Fibroblast of skin of scalp (primary cell): ENCODE data around the gene GLIS1.
A peak's percentile ranks its signal among the peaks of the same experiment; 100 is the strongest.
"Not testable (repeated sequence)": the region's sequence is repeated elsewhere in the genome, so short reads cannot be mapped to it uniquely, and the experiment has no call there.

ENCODE experiments used
- DNase-seq: peaks from one replicate; pipeline ENCODE4 v3.0.0-alpha.2; 2013

The GLIS1 gene

DNA sequence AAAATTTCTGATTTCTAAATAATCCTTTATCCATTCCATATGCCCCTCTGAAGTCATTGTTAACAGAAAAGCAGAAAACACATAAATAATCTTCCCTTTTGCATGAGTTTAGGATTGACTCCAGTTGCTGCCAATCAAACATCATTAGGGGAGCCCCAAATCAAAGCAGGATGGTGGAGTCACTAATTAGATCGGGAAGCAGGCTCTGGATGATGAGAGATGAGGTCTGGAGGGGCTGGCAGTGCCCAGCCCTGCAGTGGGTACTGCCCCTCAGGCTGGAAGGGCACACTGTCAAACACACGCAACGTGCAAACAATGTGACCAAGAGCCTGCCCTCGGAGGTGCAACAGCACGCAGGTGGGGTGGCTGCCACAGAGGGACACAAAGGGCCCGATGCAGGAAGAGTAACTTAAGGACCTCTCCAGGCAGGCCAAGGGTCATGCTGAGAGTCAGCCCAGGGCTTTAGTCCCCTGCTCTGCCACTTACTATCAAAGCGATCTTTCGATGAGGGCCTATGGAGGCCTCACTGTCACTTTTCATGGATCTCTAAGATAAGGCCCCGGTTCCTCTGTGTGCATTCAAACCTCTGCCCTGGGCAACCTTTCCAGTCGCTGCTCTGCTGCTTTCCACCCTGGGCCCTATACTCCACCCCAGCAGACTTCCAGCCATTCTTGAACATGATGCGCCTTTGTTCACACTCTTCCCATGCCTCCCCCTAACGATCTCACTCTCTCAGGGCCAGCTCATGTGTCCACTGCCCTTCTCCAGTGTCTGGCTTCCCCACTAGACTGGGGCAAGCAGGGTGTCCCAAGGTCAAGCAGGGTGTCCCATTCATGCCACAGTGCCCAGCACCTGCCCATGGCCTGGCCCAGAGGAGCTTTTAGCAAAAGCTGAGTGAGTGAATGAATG is 180.9 kb downstream of the GLIS1 start:
- no peak for DNase-seq

DNA sequence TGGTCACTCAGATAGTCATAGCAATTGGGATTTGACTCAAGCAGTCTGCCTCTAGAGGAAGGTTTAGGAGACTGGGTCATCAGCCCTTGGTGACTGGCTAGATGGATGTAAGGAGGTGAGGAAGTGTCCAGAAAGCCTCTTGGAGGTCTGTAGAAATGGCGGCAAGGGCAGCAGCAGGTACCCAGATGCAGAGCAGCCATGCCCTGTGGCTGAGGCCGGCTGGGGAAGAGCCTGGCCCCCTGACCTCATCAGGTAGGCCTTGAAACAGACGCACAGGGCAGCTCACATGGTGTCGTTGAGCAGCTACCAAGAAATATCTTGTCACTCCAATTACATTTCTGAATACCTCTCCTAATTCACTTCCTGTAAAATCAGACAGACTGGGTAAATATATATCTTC is 181.6 kb downstream of the GLIS1 start:
- no peak for DNase-seq

GRCh38 chr1:53556657-53557227 is 182.2 kb downstream of the GLIS1 start:
- no peak for DNase-seq

- not testable (repeated sequence) for DNase-seq
Measured at GRCh38 chr1:53555620-53556326, 183.2 kb downstream of the GLIS1 start.

- no peak for DNase-seq
Measured at GRCh38 chr1:53554592-53555305, 184.2 kb downstream of the GLIS1 start.

GRCh38 chr1:53553734-53554509 is 185.0 kb downstream of the GLIS1 start:
- no peak for DNase-seq

- no peak for DNase-seq
Measured at GRCh38 chr1:53552981-53553733, 185.8 kb downstream of the GLIS1 start.

DNA sequence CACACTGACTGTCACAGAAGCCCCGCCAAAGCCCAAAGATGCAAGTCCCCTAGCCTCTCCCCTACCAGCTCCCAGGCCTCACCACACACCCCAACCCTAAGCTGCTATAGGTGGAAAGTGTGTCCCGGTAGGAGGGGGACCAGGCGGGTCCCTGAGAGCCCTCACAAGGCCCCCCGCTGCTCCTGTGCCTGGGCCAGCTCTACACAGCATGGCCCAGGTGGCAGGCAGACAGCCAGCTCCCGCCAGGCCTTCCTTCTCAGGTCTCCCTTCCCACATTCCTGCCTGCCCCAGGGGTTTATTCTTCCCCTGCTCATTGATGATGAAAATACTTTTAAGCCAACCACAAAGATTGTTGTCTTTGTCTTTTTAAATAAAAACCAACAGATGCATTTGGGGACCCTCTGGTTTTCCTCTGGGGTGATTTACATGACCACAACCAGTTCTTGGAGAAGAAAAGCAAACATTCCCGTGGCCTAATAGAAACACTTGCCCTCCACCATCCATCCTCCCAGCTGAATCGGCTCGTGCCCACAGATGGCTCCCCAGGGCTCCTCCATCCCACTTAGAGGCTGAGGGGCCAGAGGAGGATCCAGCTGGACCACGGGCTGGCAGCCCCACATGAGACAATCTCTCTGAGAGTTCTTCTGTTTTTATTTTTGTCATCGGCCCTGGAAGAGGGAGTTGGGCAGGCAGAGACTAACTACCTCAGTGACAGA is 186.7 kb downstream of the GLIS1 start:
- peak; percentile 66 for DNase-seq

DNA sequence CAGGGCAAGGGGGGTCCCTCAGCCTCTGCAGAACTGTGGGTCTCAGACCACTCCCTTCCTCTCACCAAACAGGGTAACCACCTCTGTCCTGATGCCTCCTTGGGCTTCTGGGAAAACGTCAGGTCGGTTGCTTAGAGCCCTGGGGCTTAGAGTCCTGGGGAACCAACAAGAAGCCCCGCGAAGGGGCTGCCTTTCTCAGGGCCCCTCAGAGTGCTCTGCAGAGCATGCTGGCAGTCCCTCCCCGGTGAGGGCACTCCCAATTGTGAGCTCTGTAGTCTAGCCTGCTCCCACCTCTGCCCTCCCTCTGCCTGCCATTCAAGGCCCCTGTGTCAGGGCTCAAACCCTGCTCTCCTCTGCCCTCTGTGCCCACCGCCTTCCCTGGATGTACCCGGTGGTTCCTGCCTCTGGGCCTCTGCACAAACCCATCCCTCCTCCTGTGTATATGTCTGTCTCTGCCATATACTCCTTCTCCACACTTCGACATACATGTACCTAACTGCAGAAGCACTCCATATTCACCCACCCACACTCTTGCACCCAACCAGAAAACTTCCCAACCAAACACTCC is 187.5 kb downstream of the GLIS1 start:
- no peak for DNase-seq

DNA sequence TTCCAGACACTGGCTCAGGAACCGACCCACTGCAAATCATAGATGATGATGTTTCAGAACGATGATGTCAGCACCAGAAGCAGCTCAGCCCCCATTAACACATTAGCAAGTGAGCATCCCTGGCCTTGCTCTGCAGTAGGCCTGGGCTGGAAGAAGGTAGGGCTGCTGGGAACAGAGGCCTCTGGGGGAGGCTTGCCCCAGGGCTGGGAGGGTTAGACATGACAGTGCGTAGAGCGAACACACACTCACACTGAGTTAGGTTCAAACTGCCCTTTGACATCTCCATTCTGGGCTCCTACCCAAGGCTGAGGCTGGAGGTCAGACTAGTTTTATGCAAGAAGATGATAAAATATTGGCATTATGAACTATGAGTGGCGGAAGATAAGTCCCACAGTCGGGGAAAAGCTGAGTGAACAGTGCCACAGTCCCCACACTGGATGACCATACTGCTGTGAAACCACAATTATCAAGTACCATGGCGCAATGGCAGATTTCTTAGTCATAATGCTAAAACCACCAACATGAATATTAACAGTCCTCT is 188.7 kb downstream of the GLIS1 start:
- DNase-seq, result peak; percentile 66

DNA sequence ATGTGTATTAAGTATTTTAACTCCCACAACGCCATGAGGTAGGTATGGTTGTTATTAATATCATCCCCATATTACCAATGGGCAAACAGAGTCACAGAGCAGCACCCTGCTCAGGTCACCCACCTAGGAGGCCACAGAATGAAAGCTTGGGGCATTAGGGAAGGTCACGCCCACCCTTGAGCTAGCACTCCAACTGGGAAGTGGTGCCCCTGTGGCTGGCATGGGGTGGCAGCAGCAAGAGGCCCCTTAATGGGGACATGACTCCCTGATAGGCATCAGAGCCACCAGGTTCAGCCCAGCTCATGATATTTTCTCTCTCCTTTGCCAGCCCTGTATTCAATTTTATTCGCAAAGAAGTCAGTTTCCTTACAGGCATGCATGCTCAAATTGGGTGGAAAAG is 189.2 kb downstream of the GLIS1 start:
- no peak for DNase-seq

- no peak for DNase-seq
Measured at GRCh38 chr1:53549287-53549686, 189.7 kb downstream of the GLIS1 start.

DNA sequence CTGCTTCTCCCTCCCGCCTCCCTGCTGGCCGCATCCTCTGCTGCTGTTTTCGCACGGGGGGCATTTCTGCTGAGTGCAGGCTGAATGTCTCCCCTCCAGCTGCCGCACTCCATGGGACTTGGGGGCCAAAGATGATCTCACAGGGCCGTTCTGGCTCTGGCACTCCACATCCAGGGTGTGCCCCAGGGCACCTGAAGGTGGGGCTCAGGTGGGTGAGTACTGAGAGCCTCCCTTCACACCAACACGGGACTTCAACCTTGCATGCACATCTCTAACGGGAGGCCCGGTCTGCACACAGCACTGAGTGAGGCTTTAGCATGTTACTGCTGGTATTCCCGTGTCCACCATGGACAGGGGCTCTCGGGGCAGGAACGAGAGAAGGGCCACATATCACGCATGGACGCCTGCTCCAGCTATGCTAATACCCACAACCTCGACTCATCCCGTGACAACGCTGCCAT is 190.9 kb downstream of the GLIS1 start:
- DNase-seq, result no peak

- no peak for DNase-seq
Measured at GRCh38 chr1:53547231-53547790, 191.7 kb downstream of the GLIS1 start.

DNA sequence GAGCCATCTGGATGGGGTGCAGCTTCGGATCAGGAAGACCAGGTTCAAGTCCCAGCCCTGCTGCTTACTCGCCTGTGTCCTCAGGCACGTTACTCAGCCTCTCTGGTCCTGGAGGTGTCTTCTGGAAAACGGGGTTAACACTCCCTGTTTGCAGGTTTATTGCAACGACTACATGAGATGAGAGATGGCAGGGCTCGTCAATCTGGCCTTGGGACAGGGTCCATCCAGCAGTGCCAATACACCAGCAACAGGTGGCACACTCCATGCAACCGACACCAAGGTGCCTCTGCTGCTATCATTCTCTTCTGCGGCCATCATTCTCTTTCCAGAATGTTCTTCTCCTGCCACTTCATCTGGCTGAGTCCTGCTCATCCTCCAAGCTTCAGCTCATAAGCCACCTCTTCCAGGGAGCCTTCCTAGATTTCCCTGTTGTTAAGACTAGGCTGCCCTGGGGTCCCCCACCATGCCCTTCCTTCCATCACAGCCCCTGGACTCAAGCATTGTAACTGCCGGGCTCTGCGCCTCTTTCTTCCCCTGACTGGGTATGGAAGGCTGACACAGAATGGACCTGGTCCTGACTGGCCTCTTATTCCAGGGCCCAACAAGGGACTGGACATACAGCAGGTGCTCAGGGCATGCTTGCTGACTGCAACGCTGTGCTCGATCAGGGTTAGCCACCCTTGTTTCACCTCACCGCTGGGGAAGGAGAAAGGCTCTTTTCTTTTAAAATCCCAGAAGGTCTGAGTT is 192.4 kb downstream of the GLIS1 start:
- DNase-seq, result no peak

DNA sequence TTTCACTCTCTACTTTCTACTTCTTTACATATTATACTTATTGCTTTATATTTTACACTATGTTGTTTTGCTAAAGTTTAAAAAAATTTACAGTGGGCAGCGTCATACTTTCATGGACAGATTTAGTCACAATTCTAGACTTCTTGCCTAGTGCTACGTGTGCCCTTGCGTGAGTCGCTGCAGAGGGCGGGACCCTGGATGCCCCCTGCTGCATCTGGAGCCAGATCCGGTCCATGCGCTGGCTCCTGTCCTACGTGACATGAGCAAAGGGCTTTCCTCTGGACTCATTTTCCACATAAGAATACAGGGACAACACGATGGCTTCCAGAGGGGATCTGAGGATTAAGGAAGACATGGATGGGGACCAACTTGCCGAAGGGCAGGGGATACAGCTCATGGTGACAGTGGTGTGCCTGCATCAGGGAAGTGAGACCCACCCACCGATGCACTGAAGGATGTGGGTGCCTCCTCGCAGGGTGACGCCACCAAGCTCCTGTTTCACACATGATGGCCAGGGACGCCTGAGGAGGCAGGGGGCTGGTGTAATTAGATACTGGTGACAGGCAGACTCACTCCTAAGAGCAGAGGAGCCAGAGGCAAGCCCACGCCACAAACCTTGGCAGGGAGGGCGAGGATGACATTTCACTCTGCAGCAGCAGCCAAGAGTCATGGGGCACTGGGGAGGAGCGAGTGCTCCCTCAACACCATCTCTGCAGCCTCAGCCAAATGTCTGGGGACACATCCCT is 193.1 kb downstream of the GLIS1 start:
- peak; percentile 54 for DNase-seq

GRCh38 chr1:53544728-53545515 is 194.0 kb downstream of the GLIS1 start:
- no peak for DNase-seq
